ENCODE data around the gene SLC2A13.
"Not testable (repeated sequence)": the region's sequence is repeated elsewhere in the genome, so short reads cannot be mapped to it uniquely, and the experiment has no call there.

SLC2A13 gene

DNA sequence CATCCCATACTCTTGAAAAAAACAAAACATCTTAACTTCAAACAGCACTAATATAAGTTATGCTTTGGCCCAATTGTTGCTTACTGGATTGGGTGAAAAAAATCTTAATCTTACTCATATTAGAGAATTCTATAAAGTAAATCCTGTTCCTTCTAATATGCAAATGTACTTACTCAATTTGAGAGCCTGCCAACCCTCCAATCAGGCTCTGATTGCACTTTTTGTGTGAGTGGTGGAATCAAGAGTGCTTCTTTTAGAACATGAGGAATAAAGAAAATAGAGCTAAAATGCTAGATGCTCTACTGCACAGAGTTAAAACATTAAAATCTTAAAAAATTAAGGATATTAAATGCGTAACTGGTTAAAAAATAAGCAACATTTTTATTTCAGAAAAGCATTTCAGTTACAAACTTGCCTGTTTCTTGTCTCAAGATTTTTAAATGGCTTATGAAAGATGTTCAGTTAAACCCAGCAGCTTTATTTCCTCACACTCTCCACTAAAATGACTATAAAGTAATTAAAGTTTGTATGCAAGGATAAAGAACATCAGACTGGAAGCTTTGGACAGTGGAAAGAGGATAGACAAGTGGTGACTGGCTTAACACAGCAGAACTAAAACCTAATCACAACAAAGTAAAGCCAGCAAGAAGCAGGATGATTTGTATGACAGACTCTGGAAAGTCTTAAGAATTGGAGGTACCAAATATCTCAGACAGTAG lies 177.5 kb downstream of the SLC2A13 start:
- DNase-seq (ENCODE audit: low read depth): no peak

DNA sequence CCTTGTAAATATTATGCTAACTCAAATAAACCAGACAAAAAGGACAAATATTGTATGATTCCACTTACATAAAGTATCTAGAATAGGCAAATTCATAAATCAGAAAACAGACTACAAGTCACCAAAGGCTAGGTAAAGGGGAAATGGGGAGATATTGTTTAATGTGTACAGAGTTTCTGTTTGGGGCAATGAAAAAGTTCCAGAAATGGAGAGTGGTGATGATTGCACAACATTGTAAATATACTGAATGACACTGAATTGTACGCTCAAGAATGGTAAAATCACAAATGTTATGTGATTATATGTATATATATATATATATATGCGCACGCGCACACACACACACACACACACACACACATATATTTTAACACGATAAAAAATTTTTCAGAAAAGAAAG lies 182.5 kb downstream of the SLC2A13 start:
- DNase-seq (ENCODE audit: low read depth): no peak

DNA sequence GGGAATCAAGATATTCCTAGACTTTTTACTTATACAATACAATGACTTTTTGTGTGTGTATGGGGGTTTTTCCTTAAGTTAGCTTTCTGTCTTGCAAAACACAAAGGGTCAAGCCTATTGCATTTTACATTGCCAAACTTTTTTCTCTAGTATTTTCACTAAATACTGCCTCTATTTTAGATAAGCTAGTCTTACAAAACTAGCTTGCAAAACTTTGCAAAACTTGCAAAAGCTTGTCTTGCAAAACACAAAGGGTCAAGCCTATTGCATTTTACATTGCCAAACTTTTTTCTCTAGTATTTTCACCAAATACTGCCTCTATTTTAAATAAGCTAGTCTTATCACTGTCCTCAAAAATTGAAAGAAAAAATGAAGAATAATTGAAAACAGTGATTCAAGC lies 183.3 kb downstream of the SLC2A13 start:
- DNase-seq (ENCODE audit: low read depth): not testable (repeated sequence)

DNA sequence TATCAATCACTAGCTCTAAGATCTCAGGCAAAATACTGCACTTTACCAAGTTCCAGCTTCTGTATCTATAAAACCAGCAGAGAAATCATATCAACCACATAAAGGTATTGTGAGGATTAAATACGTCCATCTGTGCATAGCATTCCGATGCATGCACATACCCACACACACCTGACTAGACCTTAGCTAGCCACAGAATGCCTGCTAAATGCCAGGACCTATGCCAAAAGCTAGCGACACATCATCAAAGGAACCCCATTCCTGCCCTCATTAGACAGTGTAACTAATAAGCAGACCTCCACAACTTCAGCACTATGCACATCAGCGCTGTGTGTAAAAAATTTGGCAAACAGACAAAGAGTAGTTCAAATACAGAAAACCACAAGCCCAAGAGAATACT lies 185.2 kb downstream of the SLC2A13 start:
- no peak for DNase-seq (ENCODE audit: low read depth)

DNA sequence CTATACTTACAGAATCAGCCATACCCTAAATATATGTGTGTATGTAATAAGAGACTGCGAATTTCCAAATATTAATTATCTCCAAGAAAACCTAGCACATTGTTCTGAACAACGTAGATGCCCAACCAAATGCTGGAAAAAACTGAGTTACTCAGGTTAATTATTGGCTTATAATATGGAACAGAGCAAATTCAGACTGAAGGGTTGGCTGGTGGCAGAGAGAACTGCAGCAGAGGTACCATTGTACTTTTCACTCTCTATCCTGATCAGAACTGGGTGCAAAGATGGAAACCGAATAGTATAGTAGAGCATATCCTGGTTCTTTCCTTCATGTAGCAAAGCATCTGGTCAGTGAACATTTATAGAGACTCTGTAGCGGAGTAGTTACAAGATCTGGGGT lies 185.7 kb downstream of the SLC2A13 start:
- DNase-seq (ENCODE audit: low read depth): no peak

DNA sequence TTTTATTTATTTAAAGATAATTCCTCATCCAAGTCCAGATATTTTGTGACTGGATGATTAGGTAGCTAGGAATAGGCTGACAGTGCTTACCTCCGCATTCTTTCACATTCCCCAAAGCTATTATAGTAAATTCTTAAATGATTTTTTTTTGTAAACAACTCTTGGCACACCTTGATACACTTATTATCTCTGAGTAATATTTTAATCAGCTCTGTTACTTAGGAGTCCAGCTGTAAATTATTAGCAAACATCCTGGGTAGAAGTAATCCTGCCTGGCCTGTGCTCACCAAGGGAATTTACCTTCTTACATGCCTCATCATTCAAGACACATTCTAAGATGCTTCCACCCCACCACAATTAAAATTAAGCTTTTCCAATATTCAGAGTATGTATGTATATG lies 186.1 kb downstream of the SLC2A13 start:
- no peak for DNase-seq (ENCODE audit: low read depth)

DNA sequence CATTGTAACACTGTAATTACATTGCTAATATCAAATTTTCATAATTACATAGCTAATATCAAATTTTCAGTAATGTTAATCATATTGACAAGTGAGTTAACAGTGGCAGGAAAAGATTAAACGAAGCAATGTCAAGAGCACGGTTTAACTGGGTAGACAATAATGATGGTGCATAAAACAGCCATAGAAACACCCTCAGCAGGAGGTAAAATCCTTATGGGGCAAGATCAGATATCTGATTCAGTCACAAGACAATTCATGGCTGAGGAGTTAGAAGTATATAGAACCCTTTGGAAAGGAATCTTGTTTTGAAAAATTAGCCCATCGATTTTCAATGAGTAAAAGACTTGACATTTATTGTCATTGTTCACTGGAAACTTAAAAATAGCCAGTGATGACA lies 190.6 kb downstream of the SLC2A13 start:
- DNase-seq (ENCODE audit: low read depth): no peak

DNA sequence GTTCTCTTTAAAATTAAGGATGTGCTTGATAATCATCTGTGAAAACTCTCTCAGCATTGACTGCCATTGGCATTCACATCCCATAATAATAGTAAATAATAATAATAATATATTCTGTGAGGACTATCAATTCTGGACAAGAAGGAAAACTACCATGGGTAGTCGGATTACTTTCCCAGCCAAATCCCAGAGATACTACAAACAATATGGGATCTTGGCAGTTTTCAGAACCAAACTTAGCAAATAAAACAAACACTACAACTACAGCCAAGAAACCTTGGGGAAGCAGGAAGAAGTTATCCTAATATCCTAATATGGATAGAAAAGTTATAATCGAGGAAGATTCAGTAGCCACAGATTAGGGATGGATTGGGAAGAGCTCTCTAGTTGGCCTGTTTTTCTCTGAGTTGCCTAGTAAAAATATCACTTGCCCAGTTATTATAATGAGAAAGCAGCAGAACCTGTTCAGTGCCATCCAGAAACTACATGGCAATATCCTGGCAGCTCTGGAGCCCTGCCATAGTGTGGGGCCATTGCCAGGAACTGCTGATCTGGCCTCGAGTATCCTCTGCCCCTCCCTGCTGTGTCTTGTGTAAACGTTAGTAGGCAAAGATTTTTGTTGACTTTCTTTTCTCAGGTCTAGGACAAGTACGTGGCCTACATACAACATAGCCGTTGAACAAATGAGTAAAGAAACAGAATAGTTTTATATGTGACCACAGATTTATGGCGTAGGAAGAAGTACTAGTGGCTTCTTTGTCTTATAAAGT lies 193.5 kb downstream of the SLC2A13 start:
- no peak for DNase-seq (ENCODE audit: low read depth)

DNA sequence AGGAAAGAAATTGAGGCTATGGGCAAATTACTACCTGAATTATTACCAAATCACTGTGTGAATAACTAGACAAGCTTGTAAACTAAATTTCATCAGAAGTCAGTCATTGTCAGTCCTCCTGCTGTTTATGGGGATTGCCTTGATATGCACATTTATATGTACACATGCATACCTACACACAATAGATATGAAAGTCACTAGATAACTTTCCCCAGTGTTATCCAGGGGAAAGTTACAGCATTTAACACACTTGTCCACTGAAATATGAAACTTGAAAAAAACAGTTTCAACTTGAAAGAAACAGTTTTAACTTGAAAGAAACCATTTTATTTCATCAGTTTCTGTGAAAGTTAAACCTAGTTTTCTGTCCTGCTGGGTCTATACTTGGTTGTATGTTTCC lies 199.6 kb downstream of the SLC2A13 start:
- no peak for DNase-seq (ENCODE audit: low read depth)

DNA sequence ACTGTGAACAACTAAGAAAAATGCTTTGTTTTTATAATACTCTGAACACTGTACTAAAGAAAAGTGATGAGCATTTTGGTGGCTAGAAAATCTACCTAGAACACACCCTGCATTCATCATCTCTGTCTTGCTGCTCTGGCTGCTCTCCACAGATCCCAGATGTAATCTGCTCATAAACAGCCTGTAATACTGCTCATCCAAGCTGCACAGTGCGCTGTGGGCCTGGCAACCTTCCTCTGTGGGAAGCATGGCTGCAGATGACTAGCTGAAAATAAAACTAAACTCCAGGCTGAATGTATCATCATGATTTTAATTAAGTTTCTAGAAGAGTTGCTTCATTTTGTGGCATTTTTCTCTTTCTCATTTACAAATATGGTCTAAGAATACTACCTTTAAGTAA lies 200.7 kb downstream of the SLC2A13 start:
- no peak for DNase-seq (ENCODE audit: low read depth)

DNA sequence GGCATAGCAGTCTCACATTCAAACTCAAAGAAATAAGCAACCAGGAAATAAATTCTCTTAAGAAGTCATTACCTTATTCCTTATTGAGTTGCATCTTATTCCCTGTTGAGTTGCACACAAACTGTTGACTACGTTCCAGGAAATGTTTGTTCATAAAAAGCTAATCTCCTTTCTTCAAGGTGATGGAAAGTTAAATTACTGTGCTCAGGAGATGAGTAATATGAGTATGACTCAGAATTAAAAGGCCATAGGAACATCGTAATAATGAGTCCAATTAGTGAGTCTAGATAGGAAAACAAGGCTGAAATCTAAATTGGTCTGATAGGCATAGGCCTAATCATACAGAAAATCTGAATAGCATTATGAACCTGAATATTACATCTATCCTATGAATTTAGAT lies 203.1 kb downstream of the SLC2A13 start:
- no peak for DNase-seq (ENCODE audit: low read depth)

DNA sequence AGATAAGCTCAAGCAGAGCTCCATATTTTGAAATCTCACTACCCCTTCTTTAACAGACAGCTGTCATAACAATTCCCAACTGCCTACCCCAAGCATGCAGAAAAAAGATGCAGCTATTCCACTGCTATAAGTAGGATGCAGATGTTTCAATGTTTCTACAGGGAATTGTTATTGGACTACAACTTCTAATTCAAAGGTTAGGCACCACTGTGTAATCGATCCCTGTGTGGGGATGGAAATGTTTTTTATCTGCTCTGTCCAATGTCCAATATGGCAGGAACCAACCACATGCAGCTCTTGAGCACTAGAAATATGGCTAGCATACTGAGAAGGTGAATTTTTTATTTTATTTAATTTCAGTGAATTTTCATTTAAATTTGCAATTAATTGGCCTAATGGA lies 208.6 kb downstream of the SLC2A13 start:
- DNase-seq (ENCODE audit: low read depth): no peak

DNA sequence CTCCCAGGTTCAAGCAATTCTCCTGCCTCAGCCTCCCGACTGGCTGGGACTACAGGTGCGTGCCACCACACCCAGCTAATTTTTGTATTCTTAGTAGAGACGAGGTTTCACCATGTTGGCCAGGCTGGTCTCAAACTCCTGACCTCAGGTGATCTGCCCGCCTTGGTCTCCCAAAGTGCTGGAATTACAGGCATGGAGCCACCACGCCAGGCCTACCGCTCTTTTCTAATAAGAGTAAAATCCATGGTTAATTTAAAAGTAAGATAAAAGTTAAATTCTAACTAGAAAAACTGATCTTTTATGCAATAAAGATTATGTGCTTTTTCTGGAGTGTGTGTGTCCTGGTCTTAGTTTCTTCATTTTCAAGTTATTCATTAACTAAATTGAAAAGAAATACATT lies 212.5 kb downstream of the SLC2A13 start:
- DNase-seq (ENCODE audit: low read depth): not testable (repeated sequence)

DNA sequence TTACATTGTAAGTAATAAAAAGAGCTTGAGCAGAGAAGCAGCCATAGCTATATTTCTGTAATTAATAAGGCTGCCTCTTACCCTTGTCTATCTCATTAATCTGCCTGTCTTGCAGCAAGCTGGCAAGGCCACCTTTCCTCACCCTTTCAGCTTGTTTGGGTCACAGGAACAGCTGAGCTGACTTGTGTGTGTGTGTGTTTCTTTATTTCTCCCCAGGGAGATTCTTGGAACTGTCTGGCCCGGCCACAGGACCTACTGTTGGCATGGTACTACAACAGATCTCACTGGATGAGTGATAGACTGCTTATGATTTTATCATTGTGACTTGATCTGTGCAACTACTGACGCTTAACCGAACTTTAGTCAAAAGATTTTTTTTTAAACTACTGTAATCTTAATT lies 213.7 kb downstream of the SLC2A13 start:
- no peak for DNase-seq (ENCODE audit: low read depth)

DNA sequence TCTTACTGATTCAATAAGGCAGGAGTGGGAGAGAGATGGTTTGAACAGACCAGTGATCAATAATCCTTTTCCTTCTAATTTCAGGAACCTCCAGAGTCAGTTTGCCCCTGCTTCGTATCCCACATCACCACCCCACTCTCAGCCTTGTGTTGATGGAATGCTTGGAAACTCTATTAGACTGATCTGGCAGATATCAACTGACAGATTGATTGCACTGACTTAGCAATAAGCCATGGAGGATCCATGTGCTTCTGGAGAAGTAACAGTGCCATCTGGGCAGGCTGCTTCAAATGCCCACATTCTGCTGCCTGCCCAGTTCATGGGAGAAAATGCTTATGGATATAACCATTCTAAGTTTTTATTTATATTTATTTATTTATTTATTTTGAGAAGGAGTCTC lies 218.0 kb downstream of the SLC2A13 start:
- no peak for DNase-seq (ENCODE audit: low read depth)

DNA sequence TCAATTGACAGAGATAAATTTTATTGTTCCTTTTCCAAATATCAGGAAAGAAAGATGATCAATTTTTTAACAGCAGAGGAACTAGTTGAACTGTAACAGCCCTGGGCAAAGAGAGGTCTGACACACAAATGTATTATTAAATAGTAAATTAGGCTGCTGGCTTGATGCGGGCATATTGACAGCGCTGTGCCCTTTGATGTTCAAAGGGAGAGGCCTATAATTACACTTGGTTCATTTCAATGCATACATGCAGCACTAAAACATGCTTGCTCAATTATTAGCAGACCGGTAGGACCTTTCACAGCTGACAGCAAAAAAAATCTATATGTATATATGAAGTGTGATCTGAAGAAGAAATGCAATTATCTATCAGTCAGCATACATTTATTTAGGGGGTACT lies 219.8 kb downstream of the SLC2A13 start:
- DNase-seq (ENCODE audit: low read depth): no peak

DNA sequence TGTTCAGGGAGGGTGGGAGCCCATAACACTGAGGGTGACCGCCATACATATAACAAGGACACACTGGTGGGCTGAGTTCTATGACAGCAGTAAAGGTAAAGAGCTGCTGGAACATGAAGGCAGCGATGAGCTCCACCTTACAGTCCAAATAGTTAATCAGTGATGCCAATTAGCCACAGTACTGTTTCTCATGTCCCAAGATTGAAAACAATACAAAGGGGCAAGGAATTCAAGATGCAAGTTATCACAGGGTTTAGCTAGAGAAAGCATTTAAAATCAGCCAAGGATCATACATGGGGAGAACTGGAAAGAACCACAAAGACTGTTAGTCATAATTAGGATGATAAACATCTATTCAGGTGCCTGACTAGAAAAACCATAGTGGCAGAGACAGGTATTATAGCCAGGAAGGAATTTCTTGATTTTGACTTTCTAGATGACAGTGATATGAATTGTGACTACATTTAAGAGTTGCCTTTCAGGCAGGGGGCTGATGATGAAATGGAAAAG lies 221.2 kb downstream of the SLC2A13 start:
- DNase-seq (ENCODE audit: low read depth): no peak

DNA sequence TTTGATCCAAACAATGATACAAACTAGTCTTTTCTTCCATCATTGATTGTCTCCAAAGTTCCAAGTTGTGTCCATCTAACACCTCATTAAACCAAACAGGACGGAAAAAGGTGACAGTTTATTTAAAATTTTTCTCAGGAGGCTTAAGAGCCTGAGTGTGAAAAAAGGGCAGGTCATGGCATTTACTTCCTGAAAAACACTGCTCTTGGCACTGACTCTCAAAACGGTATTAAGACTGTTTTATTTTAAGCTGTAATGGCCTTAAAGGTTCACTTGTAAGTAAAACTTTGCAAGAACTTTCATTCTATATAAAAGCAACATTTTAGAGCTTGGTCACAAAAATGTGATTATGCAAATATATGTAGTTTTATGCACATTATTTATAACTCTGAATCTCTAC lies 222.5 kb downstream of the SLC2A13 start:
- DNase-seq (ENCODE audit: low read depth): no peak

DNA sequence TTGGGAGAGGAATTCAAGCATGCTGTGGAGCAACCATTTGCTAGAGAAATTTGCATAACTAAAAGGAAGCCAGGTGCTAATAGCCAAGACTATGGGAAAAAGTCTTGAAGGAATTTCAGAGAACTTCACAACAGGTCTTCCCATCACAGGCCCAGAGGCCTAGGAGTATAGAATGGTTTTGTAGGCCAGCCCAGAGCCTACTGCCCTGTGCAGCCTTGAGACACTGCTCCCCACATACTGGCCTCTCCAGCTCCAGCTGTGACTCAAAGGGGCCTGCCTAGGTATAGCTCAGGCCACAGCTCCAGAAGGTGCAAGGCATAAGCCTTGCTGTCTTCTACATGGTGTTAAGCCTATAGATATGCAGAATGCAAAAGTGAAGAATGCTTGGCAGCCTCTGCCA lies 227.1 kb downstream of the SLC2A13 start:
- no peak for DNase-seq (ENCODE audit: low read depth)

DNA sequence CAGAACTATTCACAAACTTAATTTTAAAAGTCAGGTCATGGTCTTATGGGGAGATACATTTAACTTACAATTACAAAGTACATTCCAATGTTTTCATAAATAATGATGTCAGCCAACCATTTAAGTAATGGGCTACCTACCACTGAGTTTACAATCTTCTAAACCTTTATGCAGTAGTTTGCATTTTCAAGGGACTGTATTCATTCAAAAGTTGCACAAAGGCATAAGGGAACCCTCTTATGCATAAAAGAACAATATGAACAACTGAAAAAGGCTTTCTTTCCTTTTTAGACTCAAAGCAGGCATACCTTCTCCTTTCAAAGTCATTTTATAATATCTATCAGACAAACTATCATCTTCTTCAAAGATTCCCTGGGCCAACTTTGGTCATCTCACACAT lies 230.2 kb downstream of the SLC2A13 start:
- no peak for DNase-seq (ENCODE audit: low read depth)

DNA sequence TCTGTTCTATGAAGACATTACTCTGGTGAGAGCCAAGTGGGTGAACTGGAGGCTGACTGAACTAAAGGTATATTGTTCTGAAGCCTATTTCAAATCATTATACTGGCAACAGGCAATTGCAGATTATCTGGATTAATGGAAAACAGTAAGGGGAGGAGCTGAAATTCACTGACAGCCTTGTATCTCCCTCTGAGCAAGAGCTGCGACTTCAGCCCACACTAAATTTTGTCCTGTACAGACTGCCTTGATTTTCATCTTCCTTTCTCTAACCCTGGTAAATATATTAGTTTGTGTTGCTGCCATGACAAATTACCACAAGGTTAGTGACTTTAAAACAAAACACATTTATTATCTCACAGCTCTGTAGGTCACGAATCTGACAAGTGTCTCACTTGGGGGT lies 231.1 kb downstream of the SLC2A13 start:
- DNase-seq (ENCODE audit: low read depth): no peak

DNA sequence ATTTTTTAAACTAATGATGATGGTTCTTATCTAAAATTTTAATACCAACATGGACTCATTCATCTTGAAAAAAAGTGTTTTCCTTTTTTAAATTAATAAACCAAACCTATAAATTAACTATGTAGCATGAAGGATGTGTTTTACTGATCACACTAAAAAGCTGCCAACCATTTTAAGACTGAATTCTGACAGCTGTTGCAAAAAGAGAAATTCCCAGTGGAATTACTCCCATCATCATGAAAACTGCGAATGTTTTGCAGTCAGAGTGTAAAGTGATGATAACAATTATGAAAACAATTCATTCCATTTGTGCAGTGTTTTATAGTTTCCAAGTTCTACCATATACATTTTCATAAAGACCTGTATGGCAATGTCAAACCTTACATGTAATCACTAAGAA lies 232.8 kb downstream of the SLC2A13 start:
- no peak for DNase-seq (ENCODE audit: low read depth)

DNA sequence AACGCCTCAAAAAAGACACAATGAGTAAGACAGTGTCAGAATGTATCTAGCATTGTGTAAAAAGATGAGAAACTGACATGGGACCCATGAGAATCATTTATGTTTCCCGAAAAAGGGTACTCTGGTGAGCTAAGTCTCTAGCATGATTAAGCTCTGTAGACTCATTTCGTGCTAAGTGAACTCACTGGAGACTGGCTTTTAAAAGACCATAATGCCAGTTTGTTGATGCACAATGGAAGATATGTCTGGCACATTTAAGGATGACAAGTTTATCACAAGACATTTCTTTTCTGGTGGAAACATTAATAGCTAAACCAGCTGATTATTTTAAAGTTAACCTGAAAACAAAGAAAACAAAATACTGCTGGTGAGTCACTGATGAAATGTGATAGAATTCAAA lies 233.5 kb downstream of the SLC2A13 start:
- no peak for DNase-seq (ENCODE audit: low read depth)

DNA sequence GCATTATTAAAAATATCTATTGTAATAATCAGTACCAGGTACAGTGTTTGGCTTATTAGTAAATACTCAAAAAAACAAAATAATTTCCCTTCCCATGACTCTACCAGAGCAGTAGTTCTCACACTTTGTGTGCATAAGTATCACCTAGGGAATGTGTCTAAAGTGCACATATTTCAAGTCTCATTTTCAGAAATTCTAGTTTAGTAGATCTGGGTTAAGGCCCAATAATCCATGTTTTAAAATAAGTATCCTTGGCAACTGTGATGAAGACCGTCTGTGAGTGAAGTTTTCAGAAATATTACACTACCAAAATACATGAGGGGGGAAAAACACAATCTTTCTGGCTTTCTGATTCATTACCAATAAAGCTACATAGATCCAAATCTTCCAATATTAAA lies 237.6 kb downstream of the SLC2A13 start:
- no peak for DNase-seq (ENCODE audit: low read depth)

Measured in HS-5 (cell line).